Glutamatergic neuron (in vitro differentiated cells): ENCODE data around the gene ADCY1. TPM values are rescaled to one million over a fixed set of nuclear protein-coding genes. Genes with fewer than 3 reads are reported as not detected.

Experiments used
- DNase-seq: peaks from one replicate; pipeline ENCODE4 v3.0.0; 2022
- H3K27ac Mint-ChIP-seq: one replicate; pipeline ENCODE4 v1.8.0; 2020; ENCODE audit warnings: mild to moderate bottlenecking, mixed read lengths, inconsistent platforms; ENCODE audit not compliant: unreplicated experiment
- H3K27me3 Mint-ChIP-seq: one replicate; pipeline ENCODE4 v1.8.0; 2020; ENCODE audit warnings: mild to moderate bottlenecking, moderate library complexity, mixed read lengths, inconsistent platforms; ENCODE audit not compliant: unreplicated experiment
- H3K36me3 Mint-ChIP-seq: one replicate; pipeline ENCODE4 v1.8.0; 2020; ENCODE audit warnings: mild to moderate bottlenecking, mixed read lengths, inconsistent platforms; ENCODE audit not compliant: unreplicated experiment
- H3K4me1 Mint-ChIP-seq: one replicate; pipeline ENCODE4 v1.8.0; 2020; ENCODE audit warnings: mild to moderate bottlenecking, low read depth, mixed read lengths, inconsistent platforms; ENCODE audit not compliant: unreplicated experiment
- H3K4me3 Mint-ChIP-seq: one replicate; pipeline ENCODE4 v1.8.0; 2020; ENCODE audit warnings: mild to moderate bottlenecking, mixed read lengths, inconsistent platforms; ENCODE audit not compliant: unreplicated experiment
- H3K9me3 Mint-ChIP-seq: one replicate; pipeline ENCODE4 v1.8.0; 2020; ENCODE audit warnings: mild to moderate bottlenecking, moderate library complexity, mixed read lengths, inconsistent platforms; ENCODE audit not compliant: unreplicated experiment
- total RNA-seq: library from RNA; stranded (reverse); fragmentation: NEBNext Ultra II Directional; extraction: Animal tissue kit (Norgen Biotek cat#: 25700); gene quantifications from one replicate; pipeline ENCODE4 v1.2.1, GENCODE V29; 2021; ENCODE audit not compliant: unreplicated experiment
- TF ChIP-seq, protein P1 (sequence below): fragments of 200-600 bp; sonication (generic); IDR thresholded peaks from one replicate; pipeline ENCODE4 v1.5.0; 2021; ENCODE audit not compliant: partially characterized antibody, unreplicated experiment

ADCY1 gene
- total RNA-seq, 1 donor from 2014 or later: 51.9 TPM

GRCh38 chr7:45592230-45592991 lies 18.2 kb downstream of the ADCY1 start:
- H3K4me1 Mint-ChIP-seq: peaks cover 33% of the 10 kb centered on the region
- peaks cover 6% of the 10 kb centered on the region for H3K27me3 Mint-ChIP-seq

GRCh38 chr7:45593121-45593541 lies 19.0 kb downstream of the ADCY1 start:
- no peak overlapping the region for H3K27ac Mint-ChIP-seq
- H3K9me3 Mint-ChIP-seq: peaks cover 8% of the 10 kb centered on the region
- no peak for DNase-seq
- H3K4me3 Mint-ChIP-seq: no peak overlapping the region
- H3K36me3 Mint-ChIP-seq: no peaks in the 10 kb centered on the region
- peaks cover 30% of the 10 kb centered on the region for H3K4me1 Mint-ChIP-seq
- H3K27me3 Mint-ChIP-seq: peaks cover 2% of the 10 kb centered on the region
- TF ChIP-seq, protein P1, sequence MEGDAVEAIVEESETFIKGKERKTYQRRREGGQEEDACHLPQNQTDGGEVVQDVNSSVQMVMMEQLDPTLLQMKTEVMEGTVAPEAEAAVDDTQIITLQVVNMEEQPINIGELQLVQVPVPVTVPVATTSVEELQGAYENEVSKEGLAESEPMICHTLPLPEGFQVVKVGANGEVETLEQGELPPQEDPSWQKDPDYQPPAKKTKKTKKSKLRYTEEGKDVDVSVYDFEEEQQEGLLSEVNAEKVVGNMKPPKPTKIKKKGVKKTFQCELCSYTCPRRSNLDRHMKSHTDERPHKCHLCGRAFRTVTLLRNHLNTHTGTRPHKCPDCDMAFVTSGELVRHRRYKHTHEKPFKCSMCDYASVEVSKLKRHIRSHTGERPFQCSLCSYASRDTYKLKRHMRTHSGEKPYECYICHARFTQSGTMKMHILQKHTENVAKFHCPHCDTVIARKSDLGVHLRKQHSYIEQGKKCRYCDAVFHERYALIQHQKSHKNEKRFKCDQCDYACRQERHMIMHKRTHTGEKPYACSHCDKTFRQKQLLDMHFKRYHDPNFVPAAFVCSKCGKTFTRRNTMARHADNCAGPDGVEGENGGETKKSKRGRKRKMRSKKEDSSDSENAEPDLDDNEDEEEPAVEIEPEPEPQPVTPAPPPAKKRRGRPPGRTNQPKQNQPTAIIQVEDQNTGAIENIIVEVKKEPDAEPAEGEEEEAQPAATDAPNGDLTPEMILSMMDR: no peak

More at GRCh38 chr7:45592230-45592991, 18.2 kb downstream of the ADCY1 start:
- TF ChIP-seq, protein P1: no peak
- DNase-seq: no peak
- Mint-ChIP-seq H3K27ac (peak overlapping the region; percentile 43), H3K9me3 (peaks cover 8% of the 10 kb centered on the region), H3K4me3 (no peak overlapping the region), H3K36me3 (no peaks in the 10 kb centered on the region)

- Mint-ChIP-seq H3K4me3 (no peak overlapping the region), H3K4me1 (peaks cover 27% of the 10 kb centered on the region), H3K27ac (no peak overlapping the region), H3K27me3 (peaks cover 2% of the 10 kb centered on the region), H3K9me3 (peaks cover 12% of the 10 kb centered on the region), H3K36me3 (no peaks in the 10 kb centered on the region)
- TF ChIP-seq, protein P1: no peak
- DNase-seq: no peak
These were observed 19.7 kb downstream of the ADCY1 start for GRCh38 chr7:45593877-45594276.

GRCh38 chr7:45594745-45595535 lies 20.8 kb downstream of the ADCY1 start:
- Mint-ChIP-seq H3K9me3 (peaks cover 12% of the 10 kb centered on the region), H3K4me3 (no peak overlapping the region), H3K27me3 (peaks cover 2% of the 10 kb centered on the region), H3K27ac (no peak overlapping the region), H3K36me3 (no peaks in the 10 kb centered on the region), H3K4me1 (peaks cover 28% of the 10 kb centered on the region)
- DNase-seq: no peak
- TF ChIP-seq, protein P1: no peak
